ENCODE measurements around the gene NDUFB10.
"Not testable (repeated sequence)": the region's sequence is repeated elsewhere in the genome, so short reads cannot be mapped to it uniquely, and the experiment has no call there.

DNA sequence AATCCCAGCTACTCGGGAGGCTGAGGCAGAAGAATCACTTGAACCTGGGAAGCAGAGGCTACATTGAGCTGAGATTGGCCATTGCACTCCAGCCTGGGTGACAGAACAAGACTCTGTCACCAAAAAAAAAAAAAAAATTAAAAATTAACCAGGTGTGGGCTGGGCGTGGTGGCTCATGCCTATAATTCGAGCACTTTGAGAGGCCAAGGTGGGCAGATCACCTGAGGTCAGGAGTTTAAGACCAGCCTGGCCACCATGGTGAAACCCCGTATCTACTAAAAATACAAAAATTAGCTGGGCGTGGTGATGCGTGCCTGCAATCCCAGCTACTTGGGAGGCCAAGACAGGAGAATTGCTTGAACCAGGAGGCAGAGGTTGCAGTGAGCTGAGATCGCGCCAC is 19.5 kb upstream of the NDUFB10 start:
- TF ChIP-seq, protein P1, sequence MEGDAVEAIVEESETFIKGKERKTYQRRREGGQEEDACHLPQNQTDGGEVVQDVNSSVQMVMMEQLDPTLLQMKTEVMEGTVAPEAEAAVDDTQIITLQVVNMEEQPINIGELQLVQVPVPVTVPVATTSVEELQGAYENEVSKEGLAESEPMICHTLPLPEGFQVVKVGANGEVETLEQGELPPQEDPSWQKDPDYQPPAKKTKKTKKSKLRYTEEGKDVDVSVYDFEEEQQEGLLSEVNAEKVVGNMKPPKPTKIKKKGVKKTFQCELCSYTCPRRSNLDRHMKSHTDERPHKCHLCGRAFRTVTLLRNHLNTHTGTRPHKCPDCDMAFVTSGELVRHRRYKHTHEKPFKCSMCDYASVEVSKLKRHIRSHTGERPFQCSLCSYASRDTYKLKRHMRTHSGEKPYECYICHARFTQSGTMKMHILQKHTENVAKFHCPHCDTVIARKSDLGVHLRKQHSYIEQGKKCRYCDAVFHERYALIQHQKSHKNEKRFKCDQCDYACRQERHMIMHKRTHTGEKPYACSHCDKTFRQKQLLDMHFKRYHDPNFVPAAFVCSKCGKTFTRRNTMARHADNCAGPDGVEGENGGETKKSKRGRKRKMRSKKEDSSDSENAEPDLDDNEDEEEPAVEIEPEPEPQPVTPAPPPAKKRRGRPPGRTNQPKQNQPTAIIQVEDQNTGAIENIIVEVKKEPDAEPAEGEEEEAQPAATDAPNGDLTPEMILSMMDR (conservative IDR thresholded peaks at IDR 0.05; ENCODE audit: low read depth in 2 of 2), result not testable (repeated sequence)
- not testable (repeated sequence) for TF ChIP-seq REST (IDR thresholded peaks at IDR 0.05; ENCODE audit: unreplicated experiment)
